NB4 (cell line): ENCODE results near the gene TGIF1.
A peak's percentile ranks its signal among the peaks of the same experiment; 100 is the strongest.

Source experiments
- DNase-seq: peaks from one replicate; pipeline ENCODE4 v3.0.0; 2010; ENCODE audit warnings: low read depth
- H3K4me3 ChIP-seq: one replicate; pipeline ENCODE4 v1.5.1; 2011; ENCODE audit warnings: mild to moderate bottlenecking, low read depth, low read length, moderate library complexity
- CTCF ChIP-seq: IDR thresholded peaks from one replicate; pipeline ENCODE4 v1.5.1; 2012; ENCODE audit warnings: low read depth, low read length
- MYC ChIP-seq: IDR thresholded peaks from 2 replicates; pipeline ENCODE4 v1.6.1; 2011; ENCODE audit warnings: low read depth, low read length
- POLR2A ChIP-seq: IDR thresholded peaks from 2 replicates; pipeline ENCODE4 v1.6.1; 2011; ENCODE audit warnings: mild to moderate bottlenecking; ENCODE audit not compliant: insufficient read length; ENCODE audit errors: extremely low read depth
- TF ChIP-seq, protein P1 (sequence below): IDR thresholded peaks from 2 replicates; pipeline ENCODE4 v1.6.1; 2011; ENCODE audit warnings: low read depth, low read length

Gene TGIF1

DNA sequence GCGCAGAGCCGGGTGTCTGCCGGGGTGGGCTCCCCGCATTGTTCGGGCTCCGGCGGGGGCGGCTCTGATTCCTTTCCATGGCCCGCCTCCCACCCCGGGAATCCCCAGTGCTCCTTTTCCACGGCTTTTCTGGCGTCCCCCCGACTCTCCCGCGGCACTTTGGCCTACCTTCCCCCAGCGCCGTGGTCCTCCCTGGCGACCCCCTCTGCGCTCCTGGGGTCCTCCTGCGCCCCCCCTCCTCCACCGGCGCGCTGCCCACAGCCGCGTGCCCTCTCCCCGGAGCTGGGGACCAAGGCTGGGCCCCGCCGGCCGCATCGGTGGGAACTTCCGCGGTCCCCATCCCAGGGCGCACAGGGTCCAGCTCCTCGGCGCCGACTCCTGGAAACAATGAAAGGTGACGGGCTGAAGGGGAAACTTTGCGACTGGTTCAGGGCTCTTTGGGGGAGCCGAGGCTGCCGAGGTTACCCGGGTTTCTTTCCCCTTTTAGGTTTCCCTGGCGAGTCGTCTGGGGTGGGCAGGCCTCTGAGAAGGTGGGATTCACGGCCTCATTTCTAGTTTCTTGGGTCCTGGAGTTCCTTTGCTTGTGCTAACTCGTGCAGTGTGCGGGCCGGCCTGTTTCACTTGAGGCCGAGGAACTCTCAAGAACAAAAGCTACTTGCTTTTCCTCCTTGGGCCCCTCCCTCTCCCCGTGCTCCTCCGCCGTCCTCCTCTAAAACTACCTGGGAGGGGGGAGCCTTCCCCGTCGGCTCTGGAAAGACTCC lies 2.2 kb downstream of the TGIF1 start:
- peak overlapping the region; percentile 100 for H3K4me3 ChIP-seq
- TF ChIP-seq POLR2A: no peak
- TF ChIP-seq MYC: no peak
- TF ChIP-seq CTCF: no peak
- TF ChIP-seq, protein P1, sequence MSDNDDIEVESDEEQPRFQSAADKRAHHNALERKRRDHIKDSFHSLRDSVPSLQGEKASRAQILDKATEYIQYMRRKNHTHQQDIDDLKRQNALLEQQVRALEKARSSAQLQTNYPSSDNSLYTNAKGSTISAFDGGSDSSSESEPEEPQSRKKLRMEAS: no peak
- peak; percentile 54 for DNase-seq

- DNase-seq: no peak
- peak overlapping the region; percentile 100 for H3K4me3 ChIP-seq
- TF ChIP-seq, protein P1: no peak
- TF ChIP-seq POLR2A: no peak
- TF ChIP-seq MYC: no peak
- TF ChIP-seq CTCF: no peak
These were observed 3.0 kb downstream of the TGIF1 start for GRCh38 chr18:3452750-3453539.

DNA sequence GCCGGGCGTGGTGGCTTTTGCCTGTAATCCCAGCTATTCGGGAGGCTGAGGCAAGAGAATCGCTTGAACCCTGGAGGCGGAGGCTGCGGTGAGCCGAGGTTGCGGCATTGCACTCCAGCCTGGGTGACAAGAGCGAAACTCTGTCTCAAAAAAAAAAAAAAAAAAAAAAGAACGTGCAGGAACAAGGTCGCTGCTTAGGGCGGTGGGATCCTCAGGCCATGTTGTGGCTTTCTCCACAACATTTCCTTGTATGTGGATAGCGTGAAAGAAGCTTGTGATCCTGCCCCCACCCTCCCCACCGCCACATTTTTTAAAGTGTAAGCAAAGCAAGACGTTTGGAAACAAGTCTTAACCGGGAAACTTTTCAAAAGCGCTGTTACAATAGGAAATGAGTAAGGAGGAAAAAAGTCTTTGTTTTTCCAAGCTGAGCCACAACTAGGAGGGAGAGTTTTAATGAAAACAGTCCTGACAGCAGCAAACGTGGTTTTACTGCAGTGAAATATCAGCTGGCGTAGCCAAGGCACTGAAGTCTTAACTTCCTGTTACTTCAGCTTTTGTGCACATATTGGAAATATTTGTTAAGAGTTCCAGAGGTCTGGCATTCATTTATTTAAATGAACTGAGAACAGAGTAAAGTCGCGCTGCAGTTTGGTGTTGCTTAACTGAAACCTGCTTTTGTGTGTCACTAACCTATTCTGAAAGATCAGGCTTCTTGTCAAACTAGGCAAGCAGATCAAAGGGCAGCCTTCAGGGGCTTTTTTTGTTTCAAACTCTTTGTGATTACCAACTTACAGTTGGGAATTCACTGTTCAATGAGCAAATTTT lies 3.8 kb downstream of the TGIF1 start:
- no peak for TF ChIP-seq CTCF
- TF ChIP-seq, protein P1: peak; percentile 62
- peak overlapping the region; percentile 58 for H3K4me3 ChIP-seq
- DNase-seq: peak; percentile 67

DNA sequence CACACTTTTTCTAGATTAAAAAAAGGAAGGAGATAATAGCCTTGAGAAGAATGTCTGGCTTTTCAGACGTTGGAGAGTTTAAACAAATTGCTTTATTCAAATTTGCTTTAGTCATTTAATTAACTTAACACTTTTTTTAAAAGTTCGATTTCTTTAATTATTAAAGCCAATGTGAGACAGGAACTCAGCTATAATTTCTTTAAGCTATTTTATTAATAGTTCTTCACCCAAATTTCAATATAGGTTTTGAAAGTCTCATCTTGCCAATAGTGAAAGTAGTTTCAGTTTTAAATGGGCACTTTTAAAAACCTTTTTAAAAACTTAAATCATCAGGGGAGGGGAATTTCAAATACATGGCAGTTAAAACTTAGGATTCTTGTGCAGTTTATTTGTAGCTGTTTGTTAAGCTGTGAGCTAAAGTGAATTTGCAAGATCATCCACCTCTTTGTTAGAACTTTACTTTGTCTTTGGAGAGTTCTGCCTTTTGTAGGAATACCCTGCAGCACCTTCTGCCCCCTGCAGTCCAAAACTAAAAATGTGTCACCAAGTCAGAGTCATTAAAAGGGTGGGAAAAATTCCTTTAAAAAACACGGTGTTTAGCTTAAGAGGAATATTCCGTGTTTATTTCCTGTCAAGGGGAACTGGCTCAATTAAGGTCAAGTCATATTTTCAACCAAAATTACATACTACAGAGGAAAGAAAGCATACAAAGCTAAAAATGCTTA lies 4.6 kb downstream of the TGIF1 start:
- TF ChIP-seq CTCF (peak; percentile 59), MYC (no peak)
- H3K4me3 ChIP-seq: peak overlapping the region; percentile 58
- peak; percentile 68 for DNase-seq

- DNase-seq: no peak
- peak overlapping the region; percentile 58 for H3K4me3 ChIP-seq
- no peak for TF ChIP-seq MYC
- no peak for TF ChIP-seq CTCF
- TF ChIP-seq, protein P1: no peak
- no peak for TF ChIP-seq POLR2A
These were observed 5.2 kb downstream of the TGIF1 start for GRCh38 chr18:3455090-3455635.
